Coronary artery (tissue), 2 donors: ENCODE data around the gene DCXR.

Experiments
- DNase-seq: peaks from one replicate; pipeline ENCODE4 v3.0.0-alpha.2; 2017; ENCODE audit warnings: low spot score
- H3K27ac ChIP-seq, 2 donors: fragments of 200-600 bp; sonication (generic); one replicate each; pipeline ENCODE4 v1.5.1; 2016 to 2019
- H3K4me3 ChIP-seq: fragments of 200-600 bp; sonication (generic); 2 replicates; pipeline ENCODE4 v1.5.1; 2016; ENCODE audit warnings: mild to moderate bottlenecking, moderate library complexity
- CTCF ChIP-seq: fragments of 200-600 bp; sonication (generic); IDR thresholded peaks from one replicate; pipeline ENCODE4 v1.5.1; 2019; ENCODE audit warnings: antibody characterized with exemption

Gene DCXR

GRCh38 chr17:82015311-82015971 lies 22.1 kb downstream of the DCXR start:
- no peak for TF ChIP-seq CTCF
- Histone ChIP-seq H3K27ac (no peak overlapping the region), H3K4me3 (no peak overlapping the region)
- DNase-seq, result no peak

- TF ChIP-seq CTCF, result no peak
- H3K4me3 ChIP-seq, result no peak overlapping the region
- no peak overlapping the region for H3K27ac ChIP-seq
- DNase-seq, result no peak
Measured at GRCh38 chr17:82014971-82015310, 22.6 kb downstream of the DCXR start.

- TF ChIP-seq CTCF, result no peak
- no peak for DNase-seq
- no peak overlapping the region for H3K27ac ChIP-seq
Measured at GRCh38 chr17:82014432-82014831, 23.1 kb downstream of the DCXR start.

GRCh38 chr17:82013772-82014321 lies 23.6 kb downstream of the DCXR start:
- peak overlapping the region in 1 of 2 donors; percentile 45 for H3K27ac ChIP-seq

More at GRCh38 chr17:82014432-82014831, 23.1 kb downstream of the DCXR start:
- no peak overlapping the region for H3K4me3 ChIP-seq

GRCh38 chr17:82013341-82013740 lies 24.2 kb downstream of the DCXR start:
- no peak for DNase-seq
- no peak for TF ChIP-seq CTCF
- H3K27ac ChIP-seq, result peak overlapping the region in 1 of 2 donors; percentile 45
- H3K4me3 ChIP-seq, result no peak overlapping the region

More at GRCh38 chr17:82013772-82014321, 23.6 kb downstream of the DCXR start:
- no peak overlapping the region for H3K4me3 ChIP-seq
- no peak for TF ChIP-seq CTCF
- no peak for DNase-seq

GRCh38 chr17:82012640-82013295 lies 24.7 kb downstream of the DCXR start:
- Histone ChIP-seq H3K4me3 (no peak overlapping the region), H3K27ac (peak overlapping the region in 1 of 2 donors; percentile 45)
- TF ChIP-seq CTCF, result no peak
- DNase-seq, result no peak

GRCh38 chr17:82012261-82012639 lies 25.2 kb downstream of the DCXR start:
- no peak for TF ChIP-seq CTCF
- Histone ChIP-seq H3K27ac (peak overlapping the region in 1 of 2 donors; percentile 22), H3K4me3 (no peak overlapping the region)
- DNase-seq, result no peak
